ENCODE measurements around the gene DLEC1. TPM values are rescaled to one million over a fixed set of nuclear protein-coding genes. Genes with fewer than 3 reads are reported as not detected.

The DLEC1 gene
- total and polyA plus RNA-seq, 2 of the 4 experiments (the other 2 are of a cell fraction), result 0.03 TPM; not detected in 1

- no peak overlapping the region for H3K4ac ChIP-seq (ENCODE audit: low read depth, low read length)
- 81% methylated on average over 7 of the region's 7 CpGs; no CpG with 5 or more reads in 1 of the 2 experiments for WGBS, 2 experiments (ENCODE audit: extremely low coverage in 2 of 2, insufficient read length in 1 of 2)
- no peak overlapping the region for H4K8ac ChIP-seq (ENCODE audit: low read depth in 2 of 2, low read length in 2 of 2)
- no peak overlapping the region for H3K4me2 ChIP-seq (ENCODE audit: low read depth, low read length)
- DNase-seq, result no peak
- H2BK15ac ChIP-seq (ENCODE audit: low read depth, low read length), result no peak overlapping the region
- no peaks in the 10 kb centered on the region for H4K20me1 ChIP-seq (ENCODE audit: insufficient read depth, low read length)
- ATAC-seq (ENCODE audit: low read depth), result no peak
- ChIA-PET CTCF (interaction anchor here (1.1 kb wide), 1 partner anchor 136 kb away, joined by 3 read pairs; no protein-coding TSS in a partner anchor), POLR2A (ENCODE audit: unreplicated experiment) (no interaction called here)
- H3K23ac ChIP-seq (ENCODE audit: low read depth, low read length), result no peak overlapping the region
- no peak overlapping the region for H3K18ac ChIP-seq (ENCODE audit: low read depth, low read length)
- dilution Hi-C loops (cut with HindIII; ENCODE audit: low sequenced_read_pairs, unreplicated experiment), result no loop called here
- H3K4me3 ChIP-seq (ENCODE audit: insufficient read depth, low read depth, low read length), result no peak overlapping the region
- H2AFZ ChIP-seq (replicated peaks; ENCODE audit: low read length, poor library complexity), result no peak overlapping the region
- H2BK20ac ChIP-seq (ENCODE audit: low read depth, low read length), result no peak overlapping the region
- H3K27me3 ChIP-seq (ENCODE audit: control insufficient read depth, insufficient read depth, low read length), result no peaks in the 10 kb centered on the region; the same call in 1 of the 2 replicates
- no peak overlapping the region for H3K56ac ChIP-seq (ENCODE audit: extremely low read depth, insufficient read depth, low read length)
- in situ Hi-C loops (cut with MboI; ENCODE audit: low sequenced_read_pairs), result no loop called here
- peaks cover 3% of the 10 kb centered on the region; the same call in 1 of the 2 replicates for H3K36me3 ChIP-seq (ENCODE audit: control insufficient read depth, insufficient read depth, low read length)
- H3K9me3 ChIP-seq (ENCODE audit: control insufficient read depth, insufficient read depth, low read length), result no peaks in the 10 kb centered on the region
- no peak overlapping the region for H2BK5ac ChIP-seq (ENCODE audit: low read depth, low read length, poor library complexity, severe bottlenecking)
- no peak overlapping the region for H3K14ac ChIP-seq (replicated peaks; ENCODE audit: low read depth, low read length)
- peaks cover 8% of the 10 kb centered on the region for H3K9me1 ChIP-seq (ENCODE audit: insufficient read depth, low read length)
- no peak overlapping the region for H3K27ac ChIP-seq (ENCODE audit: insufficient read depth, low read length)
- H3K9ac ChIP-seq (ENCODE audit: low read depth, low read length), result no peak overlapping the region
- no peak overlapping the region for H2AK9ac ChIP-seq (replicated peaks; ENCODE audit: low read depth, low read length, poor library complexity)
- intact Hi-C loops (cut with micrococcal nuclease), result no loop called here
- H4K5ac ChIP-seq (ENCODE audit: low read depth, low read length), result no peak overlapping the region
- TF ChIP-seq RCOR1 (IDR thresholded peaks at IDR 0.05; ENCODE audit: insufficient replicate concordance, low read length) (no peak), CTCF (conservative IDR thresholded peaks at IDR 0.05; ENCODE audit: low read depth, low read length) (no peak), ELK1 (IDR thresholded peaks at IDR 0.05; ENCODE audit: borderline replicate concordance, low read depth, low read length) (no peak), SMC3 (IDR thresholded peaks at IDR 0.05; ENCODE audit: low read depth, low read length) (no peak), NFE2L2 (IDR thresholded peaks at IDR 0.05; ENCODE audit: low read depth, low read length) (no peak), MAZ (IDR thresholded peaks at IDR 0.05; ENCODE audit: borderline replicate concordance, low read depth, low read length) (no peak), BHLHE40 (IDR thresholded peaks at IDR 0.05; ENCODE audit: low read depth, low read length) (no peak), USF2 (IDR thresholded peaks at IDR 0.05; ENCODE audit: low read depth, low read length) (no peak), CEBPB (IDR thresholded peaks at IDR 0.05; ENCODE audit: low read depth, low read length) (no peak), CHD1 (IDR thresholded peaks at IDR 0.05; ENCODE audit: low read depth, low read length) (no peak), FOS (IDR thresholded peaks at IDR 0.05; ENCODE audit: low read depth, low read length) (no peak), RAD21 (IDR thresholded peaks at IDR 0.05; ENCODE audit: low read length) (no peak), RFX5 (IDR thresholded peaks at IDR 0.05; ENCODE audit: low read depth, low read length) (no peak)
- no peak overlapping the region for H2BK120ac ChIP-seq (ENCODE audit: low read depth, low read length)
- H3K4me1 ChIP-seq (ENCODE audit: control insufficient read depth, insufficient read depth, low read length), result peaks cover 2% of the 10 kb centered on the region
- no peak overlapping the region for H4K91ac ChIP-seq (ENCODE audit: insufficient read depth, low read depth, low read length)
- H2AK5ac ChIP-seq (ENCODE audit: low read depth, low read length), result no peak overlapping the region
- BruUV-seq (replicated peaks), result no TSS peak
- H3K79me1 ChIP-seq (ENCODE audit: low read depth in 1 of 2, low read length in 2 of 2), result peaks cover 0 to 13% of the 10 kb centered on the region in 2 experiments; a peak in 1 of 4 replicates
These were observed 47.2 kb upstream of the DLEC1 start for GRCh38 chr3:37991823-37992222.
